ENCODE results near the gene AGRN.

GRCh38 chr1:979744-980072 is 40.2 kb upstream of the AGRN start:
- TF ChIP-seq CTCF (IDR thresholded peaks at IDR 0.05) (no peak), EP300 (IDR thresholded peaks at IDR 0.05) (no peak), POLR2A (IDR thresholded peaks at IDR 0.05) (no peak)

Measured in ovary (tissue), 3 donors.